Activated naive CD8-positive, alpha-beta T cell treated with anti-CD3 and anti-CD28 coated beads for 36 hours (primary cell): ENCODE data around the gene PTGER4. TPM values are rescaled to one million over a fixed set of nuclear protein-coding genes. Genes with fewer than 3 reads are reported as not detected.

Experiments
- DNase-seq: peaks from one replicate; pipeline ENCODE4 v3.0.0; 2021
- H3K27ac Mint-ChIP-seq: one replicate; pipeline ENCODE4 v1.8.0; 2022; ENCODE audit warnings: mild to moderate bottlenecking, moderate library complexity, mixed read lengths
- H3K27me3 Mint-ChIP-seq: one replicate; pipeline ENCODE4 v1.8.0; 2022; ENCODE audit warnings: mild to moderate bottlenecking, mixed read lengths
- H3K36me3 Mint-ChIP-seq: one replicate; pipeline ENCODE4 v1.8.0; 2021; ENCODE audit warnings: mild to moderate bottlenecking, mixed read lengths
- H3K4me1 Mint-ChIP-seq: one replicate; pipeline ENCODE4 v1.8.0; 2021; ENCODE audit warnings: mixed read lengths
- H3K4me3 Mint-ChIP-seq: one replicate; pipeline ENCODE4 v1.8.0; 2022; ENCODE audit warnings: mild to moderate bottlenecking, moderate library complexity, mixed read lengths
- H3K9me3 Mint-ChIP-seq: one replicate; pipeline ENCODE4 v1.8.0; 2022; ENCODE audit warnings: mixed read lengths
- total RNA-seq, 2 experiments: library from RNA; stranded (reverse); gene quantifications; one replicate each; pipeline ENCODE4 v1.2.3, GENCODE V29; 2021

The PTGER4 gene
- total RNA-seq, 2 experiments from 2014 or later, result 64.5 to 65.2 TPM

DNA sequence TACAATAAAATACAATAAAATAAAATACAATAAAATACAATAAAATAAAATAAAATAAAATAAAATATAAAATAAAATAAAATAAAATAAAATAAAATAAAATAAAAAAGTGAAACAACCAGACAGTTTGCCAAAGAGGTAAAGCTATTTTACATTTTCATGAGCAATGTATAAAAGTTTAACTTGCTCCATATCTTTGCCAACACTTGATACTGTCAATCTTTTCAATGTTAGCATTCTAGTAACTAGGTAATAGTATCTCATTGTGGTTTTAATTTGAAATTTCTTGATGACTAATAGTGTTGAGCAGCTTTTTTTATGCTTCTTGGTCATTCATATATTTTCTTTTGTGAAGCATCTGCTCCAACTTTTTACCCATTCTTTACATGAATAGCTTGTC, 58.8 kb downstream of the PTGER4 start:
- Mint-ChIP-seq H3K36me3 (peaks cover 34% of the 10 kb centered on the region), H3K4me3 (no peak overlapping the region), H3K4me1 (peaks cover 16% of the 10 kb centered on the region), H3K27me3 (no peaks in the 10 kb centered on the region), H3K9me3 (peaks cover 11% of the 10 kb centered on the region), H3K27ac (no peak overlapping the region)
- no peak for DNase-seq

Other genes starting within 250 kb of the PTGER4 start
- gene TTC33, start 76.0 kb downstream of the PTGER4 start, total RNA-seq, result 10 to 100 TPM; 16.8 to 18.1 TPM
- gene PRKAA1, start 118.5 kb downstream of the PTGER4 start, total RNA-seq, result 10 to 100 TPM; 55.6 to 59.3 TPM
- gene RPL37, start 155.3 kb downstream of the PTGER4 start, total RNA-seq, result 1,000 to 10,000 TPM; 1,702 to 1,706 TPM
- 1 to 10 TPM; 1.9 to 2.3 TPM for gene CARD6, start 161.5 kb downstream of the PTGER4 start, total RNA-seq
- gene C7, start 229.6 kb downstream of the PTGER4 start, total RNA-seq, result not detected